SK-N-MC (cell line): ENCODE measurements around the gene RIN1.

ENCODE experiments used
- EZH2 ChIP-seq: fragments of 200-600 bp; sonication (generic); IDR thresholded peaks from one replicate; pipeline ENCODE4 v1.6.1; 2017; ENCODE audit warnings: antibody characterized with exemption
- FOXP2 ChIP-seq: optimal IDR thresholded peaks from 2 replicates; pipeline ENCODE3; 2011; ENCODE audit warnings: mild to moderate bottlenecking, moderate library complexity; ENCODE audit not compliant: insufficient read depth; ENCODE audit errors: extremely low read length, control extremely low read depth
- POLR2AphosphoS5 ChIP-seq: IDR thresholded peaks from 2 replicates; pipeline ENCODE4 v1.6.1; 2012; ENCODE audit warnings: mild to moderate bottlenecking, low read depth, low read length, borderline replicate concordance

DNA sequence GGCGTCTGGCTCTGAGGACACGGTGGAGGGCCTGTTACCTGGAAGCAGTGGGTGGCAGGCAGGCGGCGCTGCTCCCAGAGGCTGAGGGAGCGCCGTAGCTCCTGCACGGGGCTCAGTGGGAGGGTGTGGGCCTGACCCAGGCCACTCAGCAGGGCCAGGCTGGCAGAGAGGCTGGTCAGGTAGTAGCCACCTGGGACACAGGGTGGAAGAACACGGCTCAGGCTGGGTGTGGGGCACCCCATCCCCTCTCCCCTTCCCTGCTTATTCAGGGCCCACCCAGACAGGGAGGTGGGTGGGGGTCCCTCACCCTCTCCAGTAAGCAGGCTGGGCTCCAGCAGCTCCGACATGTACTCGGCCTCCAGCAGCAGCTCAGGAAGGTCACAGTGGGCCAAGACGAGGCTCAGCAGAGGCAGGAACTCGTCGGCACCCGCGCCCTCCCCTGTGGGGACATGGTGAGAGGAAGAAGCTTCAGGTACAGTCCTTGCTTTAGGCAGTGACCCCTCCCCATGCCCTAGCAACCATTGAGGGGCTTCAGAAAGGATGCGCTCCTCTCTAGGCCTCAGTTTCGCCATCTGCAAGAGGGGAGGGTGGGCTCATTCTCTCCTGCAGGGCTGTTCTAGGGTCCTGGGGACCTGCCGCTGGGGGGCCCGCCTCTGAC, 2.9 kb downstream of the RIN1 start:
- TF ChIP-seq POLR2AphosphoS5 (no peak), EZH2 (no peak), FOXP2 (no peak)
